HL-60 (cell line): Measurements from ENCODE around the gene CAMK2D.

Experiments
- TF ChIP-seq, protein P1 (sequence below): IDR thresholded peaks from one replicate; pipeline ENCODE4 v1.5.1; 2011; ENCODE audit warnings: low read length, control low read depth, inconsistent platforms; ENCODE audit not compliant: insufficient read depth
- TF ChIP-seq, protein P2 (sequence below): IDR thresholded peaks from 2 replicates; pipeline ENCODE4 v1.6.1; 2012; ENCODE audit warnings: low read depth; ENCODE audit not compliant: insufficient replicate concordance

DNA sequence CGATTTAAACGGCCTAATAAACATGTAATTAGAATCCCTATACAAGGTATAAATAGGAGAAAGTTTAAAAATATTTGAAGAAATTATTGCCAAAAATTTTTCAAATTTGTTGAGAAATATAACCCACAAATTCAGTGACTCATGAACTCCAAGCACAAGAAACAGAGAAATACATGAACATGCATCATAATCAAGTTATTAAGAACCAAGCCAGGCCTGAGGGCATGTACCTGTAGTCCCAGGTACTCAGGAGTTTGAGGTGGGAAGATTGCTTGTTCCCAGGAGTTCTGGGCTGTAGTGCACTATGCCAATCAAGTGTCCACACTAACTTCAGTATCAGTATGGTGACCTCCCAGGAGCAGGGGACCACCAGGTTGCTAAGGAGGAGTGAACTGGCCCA lies 341.9 kb downstream of the CAMK2D start:
- TF ChIP-seq, protein P1, sequence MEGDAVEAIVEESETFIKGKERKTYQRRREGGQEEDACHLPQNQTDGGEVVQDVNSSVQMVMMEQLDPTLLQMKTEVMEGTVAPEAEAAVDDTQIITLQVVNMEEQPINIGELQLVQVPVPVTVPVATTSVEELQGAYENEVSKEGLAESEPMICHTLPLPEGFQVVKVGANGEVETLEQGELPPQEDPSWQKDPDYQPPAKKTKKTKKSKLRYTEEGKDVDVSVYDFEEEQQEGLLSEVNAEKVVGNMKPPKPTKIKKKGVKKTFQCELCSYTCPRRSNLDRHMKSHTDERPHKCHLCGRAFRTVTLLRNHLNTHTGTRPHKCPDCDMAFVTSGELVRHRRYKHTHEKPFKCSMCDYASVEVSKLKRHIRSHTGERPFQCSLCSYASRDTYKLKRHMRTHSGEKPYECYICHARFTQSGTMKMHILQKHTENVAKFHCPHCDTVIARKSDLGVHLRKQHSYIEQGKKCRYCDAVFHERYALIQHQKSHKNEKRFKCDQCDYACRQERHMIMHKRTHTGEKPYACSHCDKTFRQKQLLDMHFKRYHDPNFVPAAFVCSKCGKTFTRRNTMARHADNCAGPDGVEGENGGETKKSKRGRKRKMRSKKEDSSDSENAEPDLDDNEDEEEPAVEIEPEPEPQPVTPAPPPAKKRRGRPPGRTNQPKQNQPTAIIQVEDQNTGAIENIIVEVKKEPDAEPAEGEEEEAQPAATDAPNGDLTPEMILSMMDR, result no peak
- TF ChIP-seq, protein P2, sequence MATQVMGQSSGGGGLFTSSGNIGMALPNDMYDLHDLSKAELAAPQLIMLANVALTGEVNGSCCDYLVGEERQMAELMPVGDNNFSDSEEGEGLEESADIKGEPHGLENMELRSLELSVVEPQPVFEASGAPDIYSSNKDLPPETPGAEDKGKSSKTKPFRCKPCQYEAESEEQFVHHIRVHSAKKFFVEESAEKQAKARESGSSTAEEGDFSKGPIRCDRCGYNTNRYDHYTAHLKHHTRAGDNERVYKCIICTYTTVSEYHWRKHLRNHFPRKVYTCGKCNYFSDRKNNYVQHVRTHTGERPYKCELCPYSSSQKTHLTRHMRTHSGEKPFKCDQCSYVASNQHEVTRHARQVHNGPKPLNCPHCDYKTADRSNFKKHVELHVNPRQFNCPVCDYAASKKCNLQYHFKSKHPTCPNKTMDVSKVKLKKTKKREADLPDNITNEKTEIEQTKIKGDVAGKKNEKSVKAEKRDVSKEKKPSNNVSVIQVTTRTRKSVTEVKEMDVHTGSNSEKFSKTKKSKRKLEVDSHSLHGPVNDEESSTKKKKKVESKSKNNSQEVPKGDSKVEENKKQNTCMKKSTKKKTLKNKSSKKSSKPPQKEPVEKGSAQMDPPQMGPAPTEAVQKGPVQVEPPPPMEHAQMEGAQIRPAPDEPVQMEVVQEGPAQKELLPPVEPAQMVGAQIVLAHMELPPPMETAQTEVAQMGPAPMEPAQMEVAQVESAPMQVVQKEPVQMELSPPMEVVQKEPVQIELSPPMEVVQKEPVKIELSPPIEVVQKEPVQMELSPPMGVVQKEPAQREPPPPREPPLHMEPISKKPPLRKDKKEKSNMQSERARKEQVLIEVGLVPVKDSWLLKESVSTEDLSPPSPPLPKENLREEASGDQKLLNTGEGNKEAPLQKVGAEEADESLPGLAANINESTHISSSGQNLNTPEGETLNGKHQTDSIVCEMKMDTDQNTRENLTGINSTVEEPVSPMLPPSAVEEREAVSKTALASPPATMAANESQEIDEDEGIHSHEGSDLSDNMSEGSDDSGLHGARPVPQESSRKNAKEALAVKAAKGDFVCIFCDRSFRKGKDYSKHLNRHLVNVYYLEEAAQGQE, result no peak
